Measurements from ENCODE around the gene NEUROD6. TPM values are rescaled to one million over a fixed set of nuclear protein-coding genes. Genes with fewer than 3 reads are reported as not detected.

Gene NEUROD6
- total RNA-seq, 4 donors from 2014 or later, result not detected

GRCh38 chr7:31314781-31315180 lies 25.7 kb downstream of the NEUROD6 start:
- WGBS, result 78% methylated on average over 4 of the region's 4 CpGs
- no peak overlapping the region for H3K4me3 ChIP-seq
- no peak for DNase-seq (ENCODE audit: extremely low spot score)
- H3K36me3 ChIP-seq, result no peaks in the 10 kb centered on the region
- no peak overlapping the region for H3K27ac ChIP-seq (replicated peaks in 1 of 4)
- no peak for TF ChIP-seq POLR2A (IDR thresholded peaks at IDR 0.05; ENCODE audit: low read depth)
- TF ChIP-seq EP300 (IDR thresholded peaks at IDR 0.05), result no peak
- TF ChIP-seq CTCF (IDR thresholded peaks at IDR 0.05), result no peak
- TF ChIP-seq POLR2AphosphoS5 (IDR thresholded peaks at IDR 0.05), result no peak
- intact Hi-C loops (cut with DNase I), result no loop called here
- H3K9me3 ChIP-seq, result no peaks in the 10 kb centered on the region
- peaks cover 0 to 4% (median 0%) of the 10 kb centered on the region in 4 donors for H3K27me3 ChIP-seq
- no peaks in the 10 kb centered on the region for H3K4me1 ChIP-seq

GRCh38 chr7:31312889-31313288 lies 27.6 kb downstream of the NEUROD6 start:
- Histone ChIP-seq H3K9me3 (no peaks in the 10 kb centered on the region), H3K36me3 (no peaks in the 10 kb centered on the region), H3K27me3 (peaks cover 0 to 13% (median 0%) of the 10 kb centered on the region in 4 donors), H3K4me1 (no peaks in the 10 kb centered on the region), H3K27ac (replicated peaks in 1 of 4) (no peak overlapping the region), H3K4me3 (no peak overlapping the region)
- no peak for DNase-seq (ENCODE audit: extremely low spot score)
- intact Hi-C loops (cut with DNase I), result no loop called here
- no peak for TF ChIP-seq EP300 (IDR thresholded peaks at IDR 0.05)
- no peak for TF ChIP-seq POLR2A (IDR thresholded peaks at IDR 0.05; ENCODE audit: low read depth)
- no peak for TF ChIP-seq CTCF (IDR thresholded peaks at IDR 0.05)
- TF ChIP-seq POLR2AphosphoS5 (IDR thresholded peaks at IDR 0.05), result no peak
- 66% methylated on average over 7 of the region's 7 CpGs for WGBS

GRCh38 chr7:31311552-31311951 lies 29.0 kb downstream of the NEUROD6 start:
- intact Hi-C loops (cut with DNase I), result no loop called here
- no peaks in the 10 kb centered on the region for H3K9me3 ChIP-seq
- no peak overlapping the region for H3K4me3 ChIP-seq
- H3K4me1 ChIP-seq, result no peaks in the 10 kb centered on the region
- no peak for DNase-seq (ENCODE audit: extremely low spot score)
- peaks cover 0 to 12% (median 0%) of the 10 kb centered on the region in 4 donors for H3K27me3 ChIP-seq
- no peaks in the 10 kb centered on the region for H3K36me3 ChIP-seq
- 45% methylated on average over 6 of the region's 6 CpGs for WGBS
- TF ChIP-seq POLR2AphosphoS5 (IDR thresholded peaks at IDR 0.05) (no peak), EP300 (IDR thresholded peaks at IDR 0.05) (no peak), CTCF (IDR thresholded peaks at IDR 0.05) (no peak), POLR2A (IDR thresholded peaks at IDR 0.05; ENCODE audit: low read depth) (no peak)
- H3K27ac ChIP-seq (replicated peaks in 1 of 4), result no peak overlapping the region

- no peak for DNase-seq (ENCODE audit: extremely low spot score)
- WGBS, result 43% methylated on average over 4 of the region's 4 CpGs
- H3K36me3 ChIP-seq, result no peaks in the 10 kb centered on the region
- H3K27ac ChIP-seq (replicated peaks in 1 of 4), result no peak overlapping the region
- intact Hi-C loops (cut with DNase I), result no loop called here
- no peak for TF ChIP-seq CTCF (IDR thresholded peaks at IDR 0.05)
- no peak for TF ChIP-seq EP300 (IDR thresholded peaks at IDR 0.05)
- TF ChIP-seq POLR2A (IDR thresholded peaks at IDR 0.05; ENCODE audit: low read depth), result no peak
- no peak for TF ChIP-seq POLR2AphosphoS5 (IDR thresholded peaks at IDR 0.05)
- no peaks in the 10 kb centered on the region for H3K9me3 ChIP-seq
- H3K4me1 ChIP-seq, result no peaks in the 10 kb centered on the region
- H3K27me3 ChIP-seq, result peaks cover 0 to 12% (median 0%) of the 10 kb centered on the region in 4 donors
- no peak overlapping the region for H3K4me3 ChIP-seq
Measured at GRCh38 chr7:31310321-31310935, 30.1 kb downstream of the NEUROD6 start.

GRCh38 chr7:31309407-31309806 lies 31.1 kb downstream of the NEUROD6 start:
- Histone ChIP-seq H3K27me3 (peaks cover 0 to 12% (median 0%) of the 10 kb centered on the region in 4 donors), H3K9me3 (no peaks in the 10 kb centered on the region), H3K27ac (replicated peaks in 1 of 4) (no peak overlapping the region), H3K4me1 (no peaks in the 10 kb centered on the region), H3K4me3 (no peak overlapping the region), H3K36me3 (no peaks in the 10 kb centered on the region)
- TF ChIP-seq POLR2A (IDR thresholded peaks at IDR 0.05; ENCODE audit: low read depth) (no peak), POLR2AphosphoS5 (IDR thresholded peaks at IDR 0.05) (no peak), EP300 (IDR thresholded peaks at IDR 0.05) (no peak), CTCF (IDR thresholded peaks at IDR 0.05) (no peak)
- DNase-seq (ENCODE audit: extremely low spot score), result no peak
- WGBS, result 57% methylated on average over 4 of the region's 4 CpGs
- intact Hi-C loops (cut with DNase I), result no loop called here
